ENCODE results near the gene PCDH18.
"Not testable (repeated sequence)": the region's sequence is repeated elsewhere in the genome, so short reads cannot be mapped to it uniquely, and the experiment has no call there.

Gene PCDH18

DNA sequence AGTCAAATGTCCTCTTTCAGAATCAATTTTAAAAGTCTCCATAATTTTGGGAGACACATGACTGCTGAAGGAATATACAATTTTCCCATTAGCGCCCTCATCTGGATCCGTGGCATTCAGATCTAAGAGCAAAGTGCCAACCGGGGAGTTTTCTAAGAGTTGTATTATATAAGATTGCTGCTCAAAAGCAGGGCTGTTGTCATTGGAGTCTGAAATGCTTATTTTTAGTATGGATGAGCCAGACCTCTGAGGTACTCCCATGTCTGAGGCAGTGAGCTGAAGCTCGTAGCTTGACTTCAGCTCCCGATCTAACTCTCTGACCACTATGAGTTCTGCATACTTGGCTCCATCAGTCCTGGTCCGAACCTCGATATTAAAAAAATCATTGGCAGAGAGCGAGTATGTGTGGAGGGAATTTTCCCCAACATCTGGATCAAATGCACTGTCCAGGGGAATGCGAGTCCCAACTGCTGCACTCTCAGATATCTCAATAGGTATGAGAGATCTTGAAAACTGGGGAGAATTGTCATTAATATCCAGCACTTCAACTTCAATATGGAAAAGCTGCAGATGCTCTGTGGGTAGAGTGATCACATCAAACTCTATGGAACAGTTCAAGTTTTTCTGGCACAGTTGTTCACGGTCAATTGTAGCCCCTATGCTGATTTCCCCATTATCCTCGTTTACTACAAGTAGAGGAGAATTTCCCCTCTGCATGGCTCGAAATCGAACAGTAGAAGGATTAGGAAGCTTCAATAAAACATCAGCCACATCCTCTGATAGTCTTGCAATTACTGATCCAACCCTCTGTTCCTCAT is 917 bp downstream of the PCDH18 start:
- no peak for DNase-seq (ENCODE audit: low spot score)

- no peak for DNase-seq (ENCODE audit: low spot score)
These were observed 2.1 kb downstream of the PCDH18 start for GRCh38 chr4:137530176-137530575.

- no peak for DNase-seq (ENCODE audit: low spot score)
These were observed 2.9 kb downstream of the PCDH18 start for GRCh38 chr4:137529432-137529831.

- DNase-seq (ENCODE audit: low spot score): no peak
These were observed 3.6 kb downstream of the PCDH18 start for GRCh38 chr4:137528673-137529072.

DNA sequence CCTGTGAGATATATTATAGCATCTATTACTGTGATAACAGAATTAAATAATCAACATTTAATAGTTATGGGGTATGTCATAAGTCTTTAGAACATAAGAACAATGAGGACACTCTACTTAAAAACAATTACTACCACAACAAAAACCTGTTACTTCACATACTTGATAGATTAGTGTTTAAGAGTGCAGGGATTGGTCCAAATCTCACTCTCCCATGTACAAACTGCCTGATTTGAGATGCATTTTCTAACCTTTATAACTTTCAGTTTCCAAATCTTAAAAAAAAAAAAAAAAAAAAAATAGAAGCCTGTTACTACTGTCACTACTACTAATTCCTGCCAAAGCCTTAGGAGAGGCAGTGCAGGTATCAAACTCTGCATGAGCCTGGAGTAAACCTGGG is 5.6 kb downstream of the PCDH18 start:
- no peak for DNase-seq (ENCODE audit: low spot score)

- no peak for DNase-seq (ENCODE audit: low spot score)
These were observed 7.4 kb downstream of the PCDH18 start for GRCh38 chr4:137524725-137525369.

GRCh38 chr4:137523329-137523728 is 9.0 kb downstream of the PCDH18 start:
- no peak for DNase-seq (ENCODE audit: low spot score)

- DNase-seq (ENCODE audit: low spot score): no peak
These were observed 11.2 kb downstream of the PCDH18 start for GRCh38 chr4:137521053-137521452.

DNA sequence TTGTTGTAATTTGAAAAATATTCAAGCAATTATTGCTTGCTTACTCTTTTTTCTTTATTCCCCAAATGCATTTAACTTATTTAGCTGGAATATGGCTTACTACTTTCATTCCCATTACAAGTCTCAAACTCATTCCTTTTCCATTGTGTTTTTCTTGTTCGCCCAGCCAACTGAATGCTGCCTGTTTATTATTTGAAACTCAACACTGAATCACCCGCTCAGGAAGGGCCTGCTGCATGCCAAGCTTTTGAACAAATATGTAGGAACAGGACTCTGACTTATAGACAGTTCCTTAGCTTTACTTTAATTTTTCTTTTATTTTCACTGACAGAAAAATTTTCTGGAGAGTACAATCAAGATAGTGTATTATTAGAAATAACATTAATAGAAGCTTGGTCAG is 12.9 kb downstream of the PCDH18 start:
- no peak for DNase-seq (ENCODE audit: low spot score)

- not testable (repeated sequence) for DNase-seq (ENCODE audit: low spot score)
These were observed 15.0 kb downstream of the PCDH18 start for GRCh38 chr4:137517323-137517722.

DNA sequence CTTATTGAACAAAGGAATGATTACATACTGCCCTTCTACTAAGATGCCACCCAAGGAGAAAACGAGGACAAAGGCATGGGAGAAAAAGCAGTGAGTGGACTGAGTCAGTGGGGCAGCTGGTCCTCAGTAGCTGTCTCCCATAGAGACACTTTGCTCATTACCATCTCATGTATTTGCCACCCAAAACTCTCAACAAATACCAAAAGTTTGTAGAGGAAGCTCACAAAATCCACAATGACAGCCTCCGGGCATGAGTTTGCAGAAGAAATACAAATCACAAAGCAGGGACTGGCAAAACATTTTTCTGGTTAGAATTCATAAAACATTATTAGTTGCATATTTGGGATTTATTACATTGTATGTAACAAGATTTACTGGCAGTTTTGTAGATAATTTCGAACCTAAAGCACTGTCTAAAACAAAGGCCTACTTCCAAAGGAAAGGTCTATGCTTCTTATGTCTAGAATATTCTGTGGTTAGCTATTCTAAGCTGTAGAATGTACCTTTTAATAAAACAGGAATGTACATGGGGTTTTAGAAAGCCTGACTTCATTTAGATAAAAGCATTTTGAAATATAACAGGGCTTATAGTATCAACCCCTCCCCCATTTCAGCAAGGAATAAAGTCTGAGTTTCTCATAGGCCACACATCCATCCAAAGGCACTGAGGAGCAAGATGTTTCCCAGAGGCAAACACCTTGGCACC is 17.7 kb downstream of the PCDH18 start:
- no peak for DNase-seq (ENCODE audit: low spot score)

- no peak for DNase-seq (ENCODE audit: low spot score)
These were observed 21.6 kb downstream of the PCDH18 start for GRCh38 chr4:137510557-137511265.

DNA sequence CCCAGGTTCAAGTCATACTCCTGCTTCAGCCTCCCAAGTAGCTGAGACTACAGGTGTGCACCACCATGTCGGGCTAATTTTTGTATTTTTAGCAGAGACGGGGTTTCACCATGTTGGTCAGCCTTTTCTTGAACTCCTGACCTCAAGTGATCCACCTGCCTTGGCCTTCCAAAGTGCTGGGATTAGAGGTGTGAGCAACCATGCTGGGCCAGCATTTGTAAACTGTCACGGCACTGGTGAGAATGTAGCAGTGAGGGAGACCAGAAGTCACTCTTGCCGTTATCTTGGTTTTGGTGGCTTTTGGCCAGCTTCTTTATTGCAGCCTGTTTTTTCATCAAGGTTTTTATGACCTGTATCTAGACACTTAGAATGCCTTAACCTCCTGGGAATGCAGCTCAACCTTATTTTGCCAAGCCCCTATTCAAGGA is 22.4 kb downstream of the PCDH18 start:
- no peak for DNase-seq (ENCODE audit: low spot score)

- no peak for DNase-seq (ENCODE audit: low spot score)
These were observed 29.8 kb downstream of the PCDH18 start for GRCh38 chr4:137502339-137503129.

DNA sequence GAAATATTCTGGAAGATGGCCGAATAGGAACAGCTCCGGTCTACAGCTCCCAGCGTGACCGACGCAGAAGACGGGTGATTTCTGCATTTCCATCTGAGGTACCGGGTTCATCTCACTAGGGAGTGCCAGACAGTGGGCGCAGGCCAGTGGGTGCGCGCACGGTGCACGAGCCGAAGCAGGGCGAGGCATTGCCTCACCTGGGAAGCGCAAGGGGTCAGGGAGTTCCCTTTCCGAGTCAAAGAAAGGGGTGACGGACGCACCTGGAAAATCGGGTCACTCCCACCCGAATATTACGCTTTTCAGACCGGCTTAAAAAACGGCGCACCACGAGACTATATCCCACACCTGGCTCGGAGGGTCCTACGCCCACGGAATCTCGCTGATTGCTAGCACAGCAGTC is 36.0 kb downstream of the PCDH18 start:
- DNase-seq (ENCODE audit: low spot score): not testable (repeated sequence)

DNA sequence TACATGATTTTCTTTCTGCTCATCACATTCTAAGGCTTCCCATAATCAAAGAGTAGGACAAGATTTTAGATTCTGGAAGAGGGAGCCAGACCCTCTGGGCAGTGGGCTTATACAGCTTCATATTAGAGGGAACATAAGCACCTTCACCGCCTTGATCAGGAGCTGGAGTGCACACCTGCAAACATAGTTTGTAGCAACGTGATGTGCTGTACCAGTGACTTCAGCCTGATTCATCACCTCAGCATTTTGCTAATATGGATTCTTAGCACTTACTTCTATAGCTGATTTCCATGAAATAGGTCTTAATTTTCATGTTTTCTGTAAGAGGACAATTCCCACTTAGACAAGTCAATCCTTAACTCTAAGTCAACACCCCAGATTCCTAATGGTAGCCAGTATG is 36.7 kb downstream of the PCDH18 start:
- DNase-seq (ENCODE audit: low spot score): no peak

DNA sequence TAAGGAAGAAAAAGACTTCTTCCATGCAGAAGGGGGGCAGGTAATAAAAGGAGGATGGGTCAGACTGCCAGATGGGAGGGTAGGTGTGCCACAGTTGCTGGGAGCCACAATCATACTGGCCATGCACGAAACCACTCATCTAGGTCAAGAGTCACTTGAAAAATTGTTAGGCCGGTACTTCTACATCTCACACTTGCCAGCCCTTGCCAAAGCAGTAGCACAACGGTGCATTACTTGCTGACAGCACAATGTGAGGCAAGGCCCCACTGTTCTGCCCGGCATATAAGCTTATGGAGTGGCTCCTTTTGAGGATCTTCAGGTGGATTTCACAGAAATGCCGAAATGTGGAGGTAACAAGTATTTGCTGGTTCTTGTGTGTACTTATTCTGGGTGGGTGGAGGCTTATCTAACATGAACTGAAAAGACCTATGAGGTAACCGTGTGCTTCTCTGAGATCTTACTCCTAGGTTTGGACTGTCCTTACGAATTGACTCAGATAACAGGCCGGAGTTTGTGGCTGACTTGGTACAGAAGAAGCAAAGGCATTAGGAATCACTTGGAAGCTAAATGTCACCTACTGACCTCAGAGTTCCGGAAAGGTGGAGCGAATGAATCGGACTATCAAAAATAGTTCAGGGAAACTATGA is 48.9 kb downstream of the PCDH18 start:
- not testable (repeated sequence) for DNase-seq (ENCODE audit: low spot score)

DNA sequence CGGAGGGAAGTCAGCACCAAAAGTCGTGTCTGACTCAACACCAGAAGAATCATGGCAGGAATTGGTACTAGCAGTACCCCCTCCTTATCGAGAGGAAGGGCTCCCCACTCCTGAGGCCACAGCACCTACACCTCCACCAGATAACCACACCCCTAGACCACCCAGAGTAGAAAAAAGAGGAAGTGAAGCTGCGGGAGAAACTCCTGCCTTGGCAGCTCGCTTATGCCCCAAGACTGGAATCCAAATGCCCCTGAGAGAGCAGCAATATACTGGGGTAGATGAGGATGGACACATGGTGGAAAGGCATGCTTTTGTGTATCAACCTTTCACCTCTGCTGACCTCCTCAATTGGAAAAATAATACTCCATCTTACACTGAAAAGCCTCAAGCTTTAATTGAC is 52.6 kb downstream of the PCDH18 start:
- not testable (repeated sequence) for DNase-seq (ENCODE audit: low spot score)

DNA sequence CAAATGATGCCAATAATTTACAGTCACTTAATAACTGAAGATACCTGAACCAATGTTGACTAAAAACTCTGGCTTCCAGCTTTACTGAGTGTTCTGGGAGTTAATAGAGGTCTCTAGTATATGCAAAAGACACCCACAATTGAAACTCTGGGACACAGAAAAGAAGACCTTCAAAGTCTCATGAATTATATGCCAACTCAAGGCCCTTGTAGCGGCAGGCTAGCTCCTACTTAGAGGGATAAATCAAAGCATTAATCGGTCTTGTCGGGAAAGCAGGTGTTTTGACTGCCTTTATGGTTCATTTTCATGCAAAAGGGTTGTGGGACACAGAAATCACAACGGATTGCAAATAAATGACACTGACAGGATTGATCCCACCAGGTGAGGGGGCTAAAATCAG is 55.9 kb downstream of the PCDH18 start:
- no peak for DNase-seq (ENCODE audit: low spot score)

GRCh38 chr4:137474711-137475301 is 57.5 kb downstream of the PCDH18 start:
- no peak for DNase-seq (ENCODE audit: low spot score)

Measured in SK-N-DZ (cell line).